ENCODE measurements around the gene TBX1.

DNA sequence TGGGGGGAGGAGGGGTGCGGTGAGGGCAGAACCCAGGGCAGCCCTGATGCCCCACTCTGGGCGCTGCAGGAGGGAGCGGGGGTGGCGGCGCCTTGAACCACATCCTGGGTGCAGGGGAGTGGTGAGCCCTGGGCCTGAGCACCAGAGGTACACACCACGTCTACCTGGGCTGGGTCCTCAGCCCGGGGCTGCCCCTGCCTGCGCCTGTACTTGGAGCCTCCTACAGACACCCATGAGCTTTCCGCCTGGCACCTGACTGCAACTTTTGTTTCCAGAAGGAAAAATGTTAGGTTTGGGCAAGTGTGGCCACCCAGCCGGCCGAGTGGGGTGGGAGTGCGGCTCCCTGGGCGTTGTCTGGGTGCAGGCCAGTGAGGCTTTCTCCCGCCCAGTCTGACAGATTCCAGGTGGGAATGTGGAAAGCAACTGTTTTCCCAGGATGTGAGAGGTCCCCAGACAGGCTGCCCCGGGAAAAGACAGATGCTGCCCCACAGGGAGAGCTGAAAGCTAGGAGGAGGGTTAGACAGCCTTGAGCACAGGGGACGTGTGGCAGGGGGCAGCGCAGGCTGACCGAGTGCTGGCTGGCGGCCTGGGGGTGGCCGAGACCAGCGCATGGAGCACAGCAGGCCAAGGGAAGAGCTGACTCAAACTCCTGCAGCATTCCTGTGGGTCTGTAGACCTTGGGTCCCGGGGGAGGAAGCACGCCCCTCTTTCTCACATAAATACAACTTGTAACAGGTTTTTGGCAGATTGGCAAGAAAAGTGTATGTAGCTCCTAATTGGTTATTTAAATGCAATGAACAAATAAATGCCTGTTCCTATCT lies 50.0 kb downstream of the TBX1 start:
- TF ChIP-seq, protein P1, sequence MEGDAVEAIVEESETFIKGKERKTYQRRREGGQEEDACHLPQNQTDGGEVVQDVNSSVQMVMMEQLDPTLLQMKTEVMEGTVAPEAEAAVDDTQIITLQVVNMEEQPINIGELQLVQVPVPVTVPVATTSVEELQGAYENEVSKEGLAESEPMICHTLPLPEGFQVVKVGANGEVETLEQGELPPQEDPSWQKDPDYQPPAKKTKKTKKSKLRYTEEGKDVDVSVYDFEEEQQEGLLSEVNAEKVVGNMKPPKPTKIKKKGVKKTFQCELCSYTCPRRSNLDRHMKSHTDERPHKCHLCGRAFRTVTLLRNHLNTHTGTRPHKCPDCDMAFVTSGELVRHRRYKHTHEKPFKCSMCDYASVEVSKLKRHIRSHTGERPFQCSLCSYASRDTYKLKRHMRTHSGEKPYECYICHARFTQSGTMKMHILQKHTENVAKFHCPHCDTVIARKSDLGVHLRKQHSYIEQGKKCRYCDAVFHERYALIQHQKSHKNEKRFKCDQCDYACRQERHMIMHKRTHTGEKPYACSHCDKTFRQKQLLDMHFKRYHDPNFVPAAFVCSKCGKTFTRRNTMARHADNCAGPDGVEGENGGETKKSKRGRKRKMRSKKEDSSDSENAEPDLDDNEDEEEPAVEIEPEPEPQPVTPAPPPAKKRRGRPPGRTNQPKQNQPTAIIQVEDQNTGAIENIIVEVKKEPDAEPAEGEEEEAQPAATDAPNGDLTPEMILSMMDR (IDR thresholded peaks at IDR 0.05), result no peak
- no peak for TF ChIP-seq ZFX (IDR thresholded peaks at IDR 0.05; ENCODE audit: borderline replicate concordance)

All from 22Rv1 (cell line).